ENCODE results near the gene CHST3.
A peak's percentile ranks its signal among the peaks of the same experiment; 100 is the strongest.
"Not testable (repeated sequence)": the region's sequence is repeated elsewhere in the genome, so short reads cannot be mapped to it uniquely, and the experiment has no call there.

The CHST3 gene

GRCh38 chr10:71964098-71964742, at the start of gene CHST3:
Gene CHST3 (plus strand): TSS chr10:71964395. CDS start chr10:72005843, 41,448 bp downstream.
- DNase-seq (ENCODE audit: low read depth in 1 of 2, low spot score in 1 of 2): no peak

- DNase-seq (ENCODE audit: low read depth in 1 of 2, low spot score in 1 of 2): no peak
Measured at GRCh38 chr10:71916827-71917226, 47.4 kb upstream of the CHST3 start.

- no peak for DNase-seq (ENCODE audit: low read depth in 1 of 2, low spot score in 1 of 2)
Measured at GRCh38 chr10:71918992-71919391, 45.2 kb upstream of the CHST3 start.

GRCh38 chr10:71919956-71920539, 44.1 kb upstream of the CHST3 start:
- DNase-seq (ENCODE audit: low read depth in 1 of 2, low spot score in 1 of 2): not testable (repeated sequence)

GRCh38 chr10:71920540-71921323, 43.5 kb upstream of the CHST3 start:
- DNase-seq (ENCODE audit: low read depth in 1 of 2, low spot score in 1 of 2): no peak

GRCh38 chr10:71921324-71922027, 42.7 kb upstream of the CHST3 start:
- DNase-seq (ENCODE audit: low read depth in 1 of 2, low spot score in 1 of 2): no peak

- DNase-seq (ENCODE audit: low read depth in 1 of 2, low spot score in 1 of 2): no peak
Measured at GRCh38 chr10:71923138-71923692, 41.0 kb upstream of the CHST3 start.

GRCh38 chr10:71924771-71925170, 39.4 kb upstream of the CHST3 start:
- DNase-seq (ENCODE audit: low read depth in 1 of 2, low spot score in 1 of 2): no peak

- DNase-seq (ENCODE audit: low read depth in 1 of 2, low spot score in 1 of 2): no peak
Measured at GRCh38 chr10:71927159-71927558, 37.0 kb upstream of the CHST3 start.

- no peak for DNase-seq (ENCODE audit: low read depth in 1 of 2, low spot score in 1 of 2)
Measured at GRCh38 chr10:71927776-71928592, 36.2 kb upstream of the CHST3 start.

- DNase-seq (ENCODE audit: low read depth in 1 of 2, low spot score in 1 of 2): no peak
Measured at GRCh38 chr10:71931295-71931694, 32.9 kb upstream of the CHST3 start.

- DNase-seq (ENCODE audit: low read depth in 1 of 2, low spot score in 1 of 2): peak in 1 of 2 donors; percentile 31
Measured at GRCh38 chr10:71933651-71934050, 30.5 kb upstream of the CHST3 start.

- DNase-seq (ENCODE audit: low read depth in 1 of 2, low spot score in 1 of 2): no peak
Measured at GRCh38 chr10:71938211-71938610, 26.0 kb upstream of the CHST3 start.

- DNase-seq (ENCODE audit: low read depth in 1 of 2, low spot score in 1 of 2): no peak
Measured at GRCh38 chr10:71939304-71939703, 24.9 kb upstream of the CHST3 start.

- DNase-seq (ENCODE audit: low read depth in 1 of 2, low spot score in 1 of 2): no peak
Measured at GRCh38 chr10:71939861-71940474, 24.2 kb upstream of the CHST3 start.

GRCh38 chr10:71940752-71941151, 23.4 kb upstream of the CHST3 start:
- no peak for DNase-seq (ENCODE audit: low read depth in 1 of 2, low spot score in 1 of 2)

GRCh38 chr10:71941318-71941717, 22.9 kb upstream of the CHST3 start:
- no peak for DNase-seq (ENCODE audit: low read depth in 1 of 2, low spot score in 1 of 2)

GRCh38 chr10:71945819-71946474, 18.2 kb upstream of the CHST3 start:
- no peak for DNase-seq (ENCODE audit: low read depth in 1 of 2, low spot score in 1 of 2)

GRCh38 chr10:71946700-71947099, 17.5 kb upstream of the CHST3 start:
- no peak for DNase-seq (ENCODE audit: low read depth in 1 of 2, low spot score in 1 of 2)

Measured in stimulated activated CD4-positive, alpha-beta T cell treated with anti-CD3 and anti-CD28 coated beads, Interleukin-15, amount 100 ng/mL, for 1 hour (primary cell).